GM03348 (cell line): Measurements from ENCODE around the gene GARIN5A.

Experiments
- DNase-seq: peaks from one replicate; pipeline ENCODE4 v3.0.0; 2012; ENCODE audit warnings: low spot score

GARIN5A gene

DNA sequence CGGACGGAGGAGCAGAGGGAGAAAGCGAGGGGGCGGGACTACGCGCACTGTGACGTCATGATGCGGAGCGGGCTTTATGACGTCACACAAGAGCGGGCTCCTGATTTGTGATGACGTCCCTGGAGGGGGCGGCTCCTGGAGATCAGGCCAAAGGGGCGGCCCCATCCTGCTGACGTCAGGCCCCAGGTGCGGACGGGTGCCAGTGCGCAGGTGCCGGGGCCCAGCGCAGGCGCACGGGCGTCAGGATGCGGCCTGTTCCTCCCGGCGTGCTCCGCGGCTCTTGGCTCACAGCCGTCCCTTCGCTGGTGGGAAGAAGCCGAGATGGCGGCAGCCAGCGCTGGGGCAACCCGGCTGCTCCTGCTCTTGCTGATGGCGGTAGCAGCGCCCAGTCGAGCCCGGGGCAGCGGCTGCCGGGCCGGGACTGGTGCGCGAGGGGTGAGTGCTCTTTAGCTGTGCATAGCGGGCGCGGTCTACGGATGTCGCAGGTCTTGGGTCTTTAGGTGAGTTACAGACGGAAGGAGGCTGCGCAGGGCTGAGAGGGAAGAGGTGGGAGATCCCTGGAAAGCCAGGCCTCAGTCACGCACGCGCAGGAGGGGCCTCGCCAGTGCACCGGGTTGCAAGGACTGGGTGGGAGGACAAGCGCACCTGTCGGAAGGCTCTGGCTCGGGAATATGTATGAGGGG lies at the start of gene GARIN5A, which contains the start of gene EMC10:
Gene GARIN5A (minus strand): TSS at position 625 of the 683 bp plus-strand sequence. CDS start 460 bp downstream, at position 165.
Gene EMC10 (plus strand): TSS at position 284 of the 683 bp plus-strand sequence. CDS start 38 bp downstream, at position 322.
- peak; percentile 99 for DNase-seq

DNA sequence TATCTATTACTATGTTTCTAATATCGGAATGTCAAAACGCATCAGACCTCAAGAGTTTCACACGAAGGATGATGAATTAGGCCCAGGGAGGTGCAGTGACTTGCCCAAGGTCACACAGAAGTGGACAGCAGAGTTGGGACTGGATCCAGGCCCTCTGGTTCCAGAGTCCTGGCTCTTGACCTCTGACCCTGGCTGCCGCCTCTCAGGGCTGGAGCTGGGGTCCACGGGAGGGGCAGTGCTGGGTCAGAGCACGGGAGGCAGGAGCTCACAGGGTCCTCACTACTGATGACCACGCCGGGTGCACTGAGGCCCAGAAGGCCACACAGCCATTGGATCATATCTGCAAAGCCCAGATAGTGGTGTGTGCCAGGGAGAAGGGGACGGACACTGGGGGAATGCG lies 46.2 kb upstream of the GARIN5A start:
- no peak for DNase-seq

DNA sequence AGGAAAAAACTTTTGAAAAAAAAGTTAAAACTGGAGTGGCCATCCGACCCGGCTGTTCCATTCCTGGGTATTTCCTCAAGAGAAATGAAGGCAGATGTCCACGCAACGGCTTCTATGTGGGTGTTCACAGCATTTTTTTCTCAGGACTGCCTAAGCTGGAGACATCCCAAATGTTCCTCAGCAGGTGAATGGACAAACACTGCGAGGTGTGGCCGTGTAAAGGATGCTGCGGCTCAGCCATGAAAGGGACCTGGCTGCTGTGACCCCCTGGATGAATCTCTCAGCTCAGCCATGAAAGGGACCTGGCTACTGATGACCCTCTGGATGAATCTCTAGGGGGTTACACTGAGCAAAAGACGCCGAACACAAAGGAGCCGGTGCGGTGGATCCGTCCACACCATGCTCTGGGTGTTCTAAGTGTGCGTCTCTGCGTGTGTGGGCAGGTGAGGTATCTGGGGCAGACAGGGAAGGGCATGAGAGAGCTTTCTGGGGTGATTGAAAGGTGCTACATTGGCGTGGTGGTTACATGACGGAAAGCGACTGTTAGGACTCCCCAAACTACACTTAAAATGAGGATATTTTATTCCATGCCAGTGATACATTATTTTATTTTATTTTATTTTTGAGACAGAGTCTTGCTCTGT lies 44.3 kb upstream of the GARIN5A start:
- DNase-seq, result no peak

DNA sequence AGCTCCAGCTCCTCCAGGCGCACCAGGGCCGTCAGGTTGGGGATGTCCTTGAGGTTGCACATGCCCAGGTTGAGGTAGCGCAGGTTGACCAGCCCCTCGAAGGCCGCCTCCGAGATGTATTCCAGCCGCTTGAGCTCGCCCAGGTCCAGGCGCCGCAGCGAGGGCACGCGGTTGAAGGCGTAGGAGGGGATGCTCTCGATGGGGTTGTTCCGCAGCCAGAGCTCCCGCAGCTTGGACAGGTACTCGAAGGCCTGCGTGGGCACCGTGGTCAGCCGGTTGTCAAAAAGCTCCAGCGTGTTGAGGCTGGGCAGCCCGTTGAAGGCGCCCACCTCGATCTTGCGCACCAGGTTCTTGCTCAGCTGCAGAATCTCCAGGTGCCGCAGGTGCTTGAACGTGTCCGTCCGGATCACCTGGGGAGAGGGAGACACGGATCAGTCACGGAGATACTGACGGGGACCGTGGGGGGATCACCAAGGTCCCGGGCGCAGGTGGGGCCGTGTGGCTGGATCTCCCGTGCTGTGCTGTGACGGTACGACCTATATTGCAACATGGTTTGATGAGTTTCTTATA lies 42.4 kb upstream of the GARIN5A start:
- no peak for DNase-seq

DNA sequence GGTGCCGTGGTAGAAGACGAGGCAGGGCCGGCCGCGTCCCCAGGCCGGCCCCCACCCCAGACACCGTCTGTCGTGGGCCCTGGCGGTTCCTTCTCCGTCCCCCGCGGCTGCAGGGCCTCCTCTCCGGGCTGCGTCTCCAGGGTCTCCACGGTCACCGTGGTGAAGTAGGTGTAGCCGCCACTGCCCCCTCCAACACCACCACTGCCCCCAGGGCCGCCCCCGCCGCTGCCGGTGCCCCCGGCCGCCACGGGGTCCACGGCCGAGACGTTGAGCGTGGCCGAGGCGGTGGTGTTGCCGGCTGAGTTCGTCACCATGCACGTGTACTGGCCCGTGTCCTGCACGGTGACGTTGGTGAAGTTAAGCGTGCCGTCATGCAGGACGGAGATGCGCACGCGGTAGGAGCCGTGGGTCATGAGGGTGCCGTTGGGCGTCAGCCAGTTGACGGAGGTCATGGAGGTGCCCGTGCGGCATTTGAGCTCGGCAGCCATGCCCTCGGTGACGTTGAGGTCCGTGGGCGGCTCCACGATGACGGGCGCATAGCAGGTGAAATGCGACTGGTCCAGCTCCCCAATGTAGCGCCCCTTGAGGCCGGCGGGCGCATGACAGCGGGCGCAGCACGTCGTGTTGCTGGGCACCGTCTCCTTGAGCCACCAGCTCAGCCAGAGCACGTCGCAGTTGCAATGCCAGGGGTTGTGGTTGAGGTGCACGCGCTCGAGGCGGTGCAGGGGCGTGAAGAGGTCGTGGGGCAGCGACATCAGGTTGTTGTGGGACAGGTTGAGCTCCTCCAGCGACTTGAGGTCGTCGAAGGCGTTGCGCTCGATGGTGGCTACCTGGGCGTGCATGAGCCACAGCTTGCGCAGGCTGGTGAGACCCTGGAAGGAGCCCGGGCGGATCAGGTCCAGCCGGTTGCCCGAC lies 41.7 kb upstream of the GARIN5A start:
- DNase-seq, result no peak

DNA sequence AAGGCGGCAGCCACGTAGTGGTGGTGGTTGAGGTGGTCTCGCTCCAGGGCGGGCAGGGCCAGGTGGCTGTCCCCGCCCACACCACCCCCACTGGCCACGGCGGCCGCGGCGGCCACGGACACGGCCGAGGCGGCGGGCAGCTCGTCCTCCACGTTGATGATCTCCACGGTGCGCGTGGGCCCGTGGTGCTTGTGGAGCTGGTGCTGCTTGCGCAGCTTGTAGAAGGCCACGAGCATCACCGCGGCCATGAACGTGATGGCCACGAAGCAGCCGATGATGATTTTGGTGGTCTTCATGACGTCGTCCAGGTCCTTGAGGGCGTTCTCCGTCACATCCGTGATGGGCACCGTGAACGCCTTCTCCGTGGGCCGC lies 41.0 kb upstream of the GARIN5A start:
- DNase-seq, result no peak

DNA sequence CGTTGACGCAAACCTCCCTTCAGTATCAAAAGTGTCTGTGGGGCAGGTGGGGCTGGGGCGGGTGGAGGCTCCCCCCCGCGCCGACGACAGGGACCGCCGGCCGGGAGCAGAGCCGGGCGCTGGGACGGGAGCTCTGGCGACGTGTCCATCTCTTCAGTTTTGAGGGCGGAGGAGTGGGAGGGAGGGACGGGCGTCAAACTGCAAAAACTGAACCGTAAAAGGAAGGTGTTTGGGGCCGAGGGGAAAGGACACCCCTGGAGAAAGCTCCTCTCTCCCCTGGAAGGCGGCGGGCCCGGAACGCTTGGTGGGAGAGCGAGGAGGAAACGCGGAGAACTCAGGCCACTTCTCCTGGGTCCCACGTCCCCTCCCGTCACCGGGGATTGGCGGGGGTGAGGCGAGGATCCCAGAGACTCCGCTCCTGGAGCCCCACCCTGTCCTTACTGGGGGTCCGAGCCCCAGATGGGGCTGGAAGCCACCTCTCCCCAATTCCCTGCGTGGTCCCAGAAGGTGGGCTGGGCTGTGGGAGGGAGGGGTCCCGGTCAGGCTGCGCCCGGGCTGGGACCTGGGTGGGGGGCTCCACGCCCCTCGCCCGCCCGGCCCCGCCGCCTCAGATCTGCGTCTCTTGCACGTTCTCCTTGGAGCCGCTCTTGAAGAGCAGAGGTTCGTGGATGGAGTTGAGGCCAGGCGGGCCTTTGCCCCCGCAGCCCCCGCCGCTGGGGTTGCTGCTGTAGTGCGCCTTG lies 40.5 kb upstream of the GARIN5A start:
- no peak for DNase-seq

DNA sequence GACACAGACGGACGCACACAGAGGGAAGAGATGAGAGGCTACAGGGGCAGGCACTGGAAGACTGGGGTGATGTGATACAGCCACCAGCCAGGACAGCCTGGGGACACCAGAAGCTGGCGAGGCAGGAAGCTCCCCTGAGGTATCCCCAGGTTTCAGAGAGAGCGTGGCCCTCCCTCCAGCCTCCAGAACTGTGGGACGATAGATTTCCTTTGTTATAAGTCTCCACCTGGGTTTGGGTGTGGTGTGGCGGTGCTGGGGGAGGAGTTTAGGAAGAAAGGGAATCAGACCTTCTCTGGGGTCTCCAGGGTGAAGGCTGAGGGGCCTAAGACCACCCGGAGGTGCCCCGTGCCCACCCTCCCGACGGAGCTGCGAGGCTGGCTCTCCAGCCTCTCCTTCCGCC lies 39.8 kb upstream of the GARIN5A start:
- no peak for DNase-seq

DNA sequence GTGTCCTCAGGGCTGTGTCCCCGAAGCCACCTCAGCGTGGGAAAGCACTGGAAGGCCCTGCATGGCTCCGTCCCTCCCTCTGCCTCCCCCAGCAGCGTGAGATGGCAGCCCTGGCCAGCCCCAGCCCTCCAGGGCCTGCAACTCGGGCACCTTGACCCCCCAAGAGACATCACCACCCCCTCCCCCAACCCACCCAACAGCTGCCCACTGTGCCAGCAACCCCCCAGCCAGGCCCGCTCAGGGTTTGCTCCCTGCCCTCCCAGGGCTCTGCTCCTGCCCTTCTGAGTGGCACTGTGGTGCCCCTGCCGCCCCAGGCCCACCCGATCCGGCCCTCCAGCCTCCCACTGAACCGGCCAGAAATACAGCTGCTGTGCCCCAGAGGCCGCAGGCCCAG lies 38.5 kb upstream of the GARIN5A start:
- no peak for DNase-seq

DNA sequence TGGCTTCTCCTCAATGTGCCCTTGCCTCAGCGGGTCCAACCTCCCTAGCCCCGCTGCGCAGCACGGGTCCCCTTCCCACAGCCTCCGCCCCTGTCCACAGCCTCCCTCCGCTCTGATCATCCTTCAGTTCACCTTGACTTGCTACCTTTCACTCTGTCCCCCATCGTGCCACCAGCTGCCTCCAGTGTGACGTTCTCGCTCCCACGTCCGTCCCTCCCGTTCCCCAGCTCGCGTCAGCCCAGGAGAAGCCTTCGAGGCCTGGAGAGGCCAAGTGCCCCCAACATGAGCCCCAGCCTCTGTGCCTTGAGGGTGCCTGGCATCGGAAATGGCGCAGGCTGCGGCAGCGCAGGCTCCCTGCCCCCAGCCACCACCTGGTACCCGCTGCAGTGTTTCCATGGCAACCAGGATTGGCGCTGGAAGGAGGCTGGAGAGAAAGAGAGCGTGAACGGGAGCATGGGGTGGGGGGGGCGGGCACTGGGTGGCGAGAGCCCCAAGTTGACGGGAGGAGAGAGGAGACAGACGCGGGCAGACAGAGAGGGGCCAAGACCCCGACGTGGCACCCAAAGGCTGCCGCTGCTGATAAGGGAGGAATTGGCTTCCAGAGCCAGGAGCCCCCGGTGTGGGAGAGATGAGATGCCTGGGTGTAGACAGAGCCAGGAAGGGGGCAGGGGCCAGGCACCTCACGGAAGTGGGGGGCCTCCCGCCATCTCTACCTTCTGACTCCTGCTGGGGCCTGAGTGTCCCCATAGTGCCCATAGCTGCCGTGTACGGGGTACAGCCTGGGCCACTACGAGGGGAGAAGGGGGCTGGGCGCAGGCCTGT lies 37.9 kb upstream of the GARIN5A start:
- DNase-seq, result no peak

DNA sequence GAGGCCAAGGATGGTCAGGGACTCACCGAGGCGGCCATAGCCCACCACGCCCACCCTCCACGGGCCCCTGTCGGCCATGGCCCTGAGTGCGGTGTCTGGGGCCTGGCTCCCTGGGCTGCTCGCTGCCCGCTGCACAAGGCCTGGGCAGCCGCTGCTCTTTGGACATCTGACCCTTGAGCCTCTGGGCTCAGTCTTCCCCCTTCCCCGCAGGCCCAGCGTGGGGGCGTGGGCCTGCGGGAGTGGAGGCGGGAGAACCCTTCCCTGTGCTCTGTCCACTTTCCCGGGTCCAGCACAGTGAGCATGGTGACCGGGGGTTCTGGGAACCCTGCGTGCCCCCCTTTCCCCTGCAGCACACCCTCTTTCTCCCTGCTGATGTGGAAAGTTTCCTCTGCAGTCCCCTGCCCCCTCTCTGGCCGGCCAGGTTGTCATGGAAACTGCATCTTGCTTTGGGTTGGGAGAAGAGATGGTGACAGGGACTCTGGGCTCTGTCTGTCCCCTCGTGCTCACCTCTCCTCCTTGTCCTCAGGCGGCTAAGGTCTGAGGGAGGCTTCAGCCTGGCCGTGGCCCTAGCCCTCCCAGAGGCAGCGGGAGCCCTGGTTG lies 37.2 kb upstream of the GARIN5A start, which contains the start of gene ASPDH:
Gene ASPDH (minus strand): TSS at position 168 of the 600 bp plus-strand sequence. CDS start 90 bp downstream, at position 78.
- no peak for DNase-seq

DNA sequence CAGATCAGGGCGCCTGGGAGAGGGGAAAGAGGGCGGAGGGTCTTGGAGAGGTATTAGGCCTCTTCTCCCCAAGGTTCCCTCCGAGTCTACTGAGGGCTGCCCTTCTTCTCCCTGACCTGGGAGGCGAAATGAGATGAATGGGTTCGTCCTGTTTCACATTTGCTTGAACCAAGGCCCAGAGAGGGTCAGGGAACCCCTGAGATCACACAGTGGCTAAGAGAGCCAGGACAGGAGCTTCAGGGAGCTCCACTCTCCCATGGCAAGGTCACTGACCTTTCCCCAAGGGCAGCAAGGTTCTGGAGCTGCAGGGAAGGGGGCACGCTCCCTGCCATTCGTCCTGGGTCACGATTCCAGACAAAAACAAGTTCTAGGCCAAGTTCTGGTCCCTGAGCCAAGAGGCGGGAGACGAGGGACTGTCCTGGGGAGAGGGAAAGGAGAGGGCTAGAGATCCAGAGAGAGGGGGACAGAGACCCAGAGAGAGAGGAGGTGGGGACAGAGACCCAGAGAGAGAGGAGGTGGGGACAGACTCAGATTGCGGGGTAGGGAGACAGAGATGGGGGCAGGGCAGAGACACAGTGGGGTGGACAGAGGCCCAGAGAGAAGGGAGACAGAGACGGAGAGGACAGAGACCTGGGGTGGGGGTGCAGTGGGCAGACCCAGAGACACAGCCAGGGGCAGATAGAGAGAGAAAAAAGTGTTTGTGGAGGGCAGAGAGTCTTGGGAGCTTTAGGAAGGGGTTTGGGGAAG lies 36.5 kb upstream of the GARIN5A start:
- no peak for DNase-seq

DNA sequence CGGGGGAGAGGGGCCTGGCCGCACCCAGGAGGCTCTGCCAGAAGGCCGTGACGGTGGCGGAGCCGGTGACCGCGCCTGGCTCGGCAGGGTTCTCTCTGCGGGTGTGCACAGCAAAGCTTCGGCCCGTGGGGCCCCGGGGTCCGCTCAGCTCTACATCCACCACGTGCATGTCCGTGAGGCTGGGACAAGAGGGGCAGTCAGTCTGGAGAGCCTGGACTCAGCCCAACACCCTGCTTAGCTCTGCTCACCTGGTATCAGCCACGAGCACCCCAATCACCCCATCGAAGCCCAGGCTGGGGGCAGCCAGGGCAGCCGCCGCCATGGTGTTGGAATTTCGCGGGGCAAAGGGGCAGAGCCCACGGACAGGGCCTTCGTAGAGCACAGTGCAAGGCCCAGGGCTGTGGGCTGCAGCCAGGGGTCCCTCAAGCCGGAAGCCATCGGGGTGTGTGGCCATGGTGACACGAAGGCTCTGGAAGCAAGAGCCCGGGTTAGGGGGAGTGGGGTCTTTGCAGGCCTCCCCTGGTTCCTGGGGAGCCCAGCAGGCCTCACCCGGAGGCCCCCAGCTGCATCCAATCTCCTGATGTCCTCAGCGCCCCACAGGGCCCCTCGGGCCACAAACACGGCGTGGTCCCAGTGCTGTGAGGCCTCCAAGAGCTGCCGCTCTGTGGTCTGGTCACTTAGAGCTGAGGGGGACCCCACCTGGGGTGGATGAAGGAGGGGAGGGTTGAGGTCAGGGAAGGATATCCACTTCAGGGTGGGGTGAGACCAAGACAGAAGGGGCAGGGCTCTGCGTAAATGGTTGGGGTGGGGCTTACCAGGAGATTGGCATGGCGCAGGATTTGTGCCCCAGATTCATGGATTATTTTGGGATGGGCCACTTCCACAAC lies 35.7 kb upstream of the GARIN5A start:
- DNase-seq, result no peak

DNA sequence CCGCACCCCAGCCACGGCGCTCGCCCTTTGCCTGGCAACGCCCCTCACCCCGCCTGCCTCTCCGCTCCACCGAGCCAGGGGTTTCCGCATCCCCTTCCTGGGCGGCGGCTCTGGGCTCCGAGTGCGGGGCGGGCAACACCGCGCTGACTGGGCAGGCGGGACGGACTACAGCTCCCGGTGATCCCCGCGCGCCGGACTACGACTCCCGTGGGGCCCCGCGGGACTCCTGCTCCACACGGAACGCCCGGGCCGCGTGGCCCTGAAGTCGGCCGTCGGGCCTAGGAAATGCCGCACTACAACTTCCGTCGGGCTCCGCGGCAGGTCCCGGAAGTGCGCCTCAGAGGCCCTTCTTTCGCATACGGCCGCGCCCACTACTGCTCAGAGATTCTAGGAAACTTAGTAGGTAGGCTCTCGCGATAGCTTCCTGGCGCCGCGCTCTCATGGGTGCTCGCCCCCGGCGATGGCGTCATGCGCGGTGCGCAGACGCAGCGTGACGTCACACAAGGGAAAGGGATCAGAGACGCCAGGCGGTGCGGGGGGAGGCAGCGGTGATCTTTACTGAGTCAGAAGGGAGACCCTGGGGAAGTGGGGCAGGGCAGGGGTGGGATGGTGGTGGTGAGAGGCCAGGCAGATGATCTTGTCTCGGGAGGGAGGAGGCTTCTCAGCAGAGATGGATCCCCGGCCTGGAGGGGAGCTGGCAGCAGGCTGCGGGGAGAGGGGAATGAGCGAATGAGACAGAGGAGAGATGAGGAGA lies 34.6 kb upstream of the GARIN5A start, which contains the start of gene JOSD2:
Gene JOSD2 (minus strand): TSS at position 123 of the 754 bp plus-strand sequence. CDS start 760 bp downstream, outside the sequence.
- peak; percentile 98 for DNase-seq

DNA sequence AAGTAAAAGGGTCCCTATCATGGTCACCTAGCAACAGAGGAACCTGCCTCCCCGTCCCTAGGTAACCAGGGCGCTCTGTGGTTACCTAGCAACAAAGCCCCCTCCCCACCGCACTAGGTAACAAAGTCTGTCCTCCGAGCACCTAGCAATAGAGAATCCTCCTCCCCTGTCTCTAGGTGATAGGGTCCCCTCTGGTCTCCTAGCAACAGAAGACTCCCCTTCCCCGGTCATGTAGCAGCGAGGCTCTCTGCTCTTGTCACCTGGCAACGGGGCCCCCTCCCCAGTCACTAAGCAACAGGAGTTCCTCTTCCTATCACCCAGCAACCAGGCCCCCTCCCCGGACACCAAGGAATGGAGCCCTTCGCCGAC lies 34.0 kb upstream of the GARIN5A start:
- no peak for DNase-seq

DNA sequence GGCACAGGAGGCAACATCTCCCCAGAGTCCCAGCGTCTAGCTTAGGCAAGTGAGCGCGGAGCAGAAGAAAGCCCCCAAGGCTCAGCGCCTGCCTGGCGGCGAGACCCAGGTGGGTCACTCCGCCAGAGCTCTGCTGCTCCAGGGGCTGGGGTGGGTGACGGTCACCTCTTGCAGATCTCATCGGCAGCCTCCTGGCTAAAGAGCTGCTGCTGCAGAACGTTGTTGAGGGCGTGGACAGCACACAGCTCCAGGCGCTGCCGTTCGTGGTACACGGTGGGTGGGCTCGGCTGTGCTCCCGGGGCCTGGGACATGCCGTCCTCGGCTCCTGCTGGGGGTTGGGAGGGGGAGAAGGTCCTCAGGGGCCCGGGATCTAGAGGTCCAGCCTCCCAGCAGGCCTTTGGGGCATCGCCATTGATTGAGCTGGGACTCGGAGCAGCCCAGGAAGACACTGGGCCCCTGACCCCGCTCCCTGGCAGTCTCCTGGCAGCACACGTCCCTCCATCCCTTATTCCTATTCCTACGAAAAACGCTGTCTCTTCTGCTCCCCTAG lies 33.5 kb upstream of the GARIN5A start:
- peak; percentile 40 for DNase-seq

DNA sequence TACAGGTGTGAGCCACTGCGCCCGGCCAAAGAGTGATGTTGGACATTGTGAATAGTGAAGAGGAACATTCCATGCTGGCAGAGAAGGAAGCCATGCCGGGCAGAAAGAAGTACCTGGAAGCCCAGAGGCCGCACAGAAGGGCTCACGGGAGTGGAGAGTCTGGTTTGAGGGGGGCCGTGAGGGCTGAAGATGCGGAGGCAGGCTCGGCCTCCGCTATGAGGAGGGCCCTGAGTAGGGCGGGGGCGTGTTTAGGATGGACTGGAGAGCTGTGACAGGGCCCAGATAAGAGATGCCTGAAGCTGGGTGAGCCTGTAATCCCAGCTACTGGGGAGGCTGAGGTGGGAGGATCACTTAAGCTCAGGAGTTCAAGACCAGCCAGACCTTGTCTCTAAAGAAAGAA lies 32.7 kb upstream of the GARIN5A start:
- DNase-seq, result no peak
